PC-9 (cell line): ENCODE results near the gene IGSF21.

Source experiments
- EZH2 ChIP-seq: fragments of 200-600 bp; sonication (generic); IDR thresholded peaks from 2 replicates; pipeline ENCODE4 v1.8.0; 2017; ENCODE audit warnings: antibody characterized with exemption, low read depth
- TF ChIP-seq, protein P1 (sequence below): fragments of 200-600 bp; sonication (generic); conservative IDR thresholded peaks from 2 replicates; pipeline ENCODE4 v1.6.1; 2017; ENCODE audit warnings: mixed run types, antibody characterized with exemption, mild to moderate bottlenecking, moderate library complexity

DNA sequence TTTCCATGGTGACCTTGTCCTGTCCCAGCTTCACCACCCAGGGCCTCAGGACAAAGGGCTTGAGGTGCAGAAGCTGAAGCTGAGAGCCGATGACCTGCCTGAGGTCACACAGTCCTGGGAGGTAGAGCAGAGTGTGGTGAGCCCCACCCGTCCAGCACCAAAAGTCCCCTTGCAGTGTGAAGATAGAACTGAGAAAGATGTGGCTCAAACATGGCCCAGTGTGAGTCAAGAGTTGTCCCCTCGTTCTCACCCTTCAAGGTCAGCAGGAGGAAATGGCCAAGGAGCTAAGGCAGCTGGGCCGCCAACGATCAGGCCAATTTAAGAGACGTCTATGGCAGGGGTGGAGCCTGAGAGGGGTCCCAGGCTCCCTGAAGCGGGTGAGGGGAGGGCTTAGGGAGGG is 215.7 kb downstream of the IGSF21 start:
- TF ChIP-seq, protein P1, sequence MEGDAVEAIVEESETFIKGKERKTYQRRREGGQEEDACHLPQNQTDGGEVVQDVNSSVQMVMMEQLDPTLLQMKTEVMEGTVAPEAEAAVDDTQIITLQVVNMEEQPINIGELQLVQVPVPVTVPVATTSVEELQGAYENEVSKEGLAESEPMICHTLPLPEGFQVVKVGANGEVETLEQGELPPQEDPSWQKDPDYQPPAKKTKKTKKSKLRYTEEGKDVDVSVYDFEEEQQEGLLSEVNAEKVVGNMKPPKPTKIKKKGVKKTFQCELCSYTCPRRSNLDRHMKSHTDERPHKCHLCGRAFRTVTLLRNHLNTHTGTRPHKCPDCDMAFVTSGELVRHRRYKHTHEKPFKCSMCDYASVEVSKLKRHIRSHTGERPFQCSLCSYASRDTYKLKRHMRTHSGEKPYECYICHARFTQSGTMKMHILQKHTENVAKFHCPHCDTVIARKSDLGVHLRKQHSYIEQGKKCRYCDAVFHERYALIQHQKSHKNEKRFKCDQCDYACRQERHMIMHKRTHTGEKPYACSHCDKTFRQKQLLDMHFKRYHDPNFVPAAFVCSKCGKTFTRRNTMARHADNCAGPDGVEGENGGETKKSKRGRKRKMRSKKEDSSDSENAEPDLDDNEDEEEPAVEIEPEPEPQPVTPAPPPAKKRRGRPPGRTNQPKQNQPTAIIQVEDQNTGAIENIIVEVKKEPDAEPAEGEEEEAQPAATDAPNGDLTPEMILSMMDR = no peak
- no peak for TF ChIP-seq EZH2
